Smooth muscle cell (in vitro differentiated cells): ENCODE data around the gene CARD19. TPM values are rescaled to one million over a fixed set of nuclear protein-coding genes. Genes with fewer than 3 reads are reported as not detected.

Experiments used
- DNase-seq: peaks from one replicate; lab custom pipeline; 2025; ENCODE audit not compliant: unreplicated experiment; lab: John Stamatoyannopoulos, UW
- H2AFZ ChIP-seq: fragments of 200-600 bp; sonication (generic); 2 replicates; pipeline ENCODE4 v1.6.0; 2016; ENCODE audit warnings: antibody characterized with exemption, low read depth, mild to moderate bottlenecking
- H3F3A ChIP-seq: fragments of 200-600 bp; sonication (generic); 2 replicates; pipeline ENCODE4 v1.6.0; 2017; ENCODE audit warnings: antibody characterized with exemption, low read depth
- H3K27ac ChIP-seq: fragments of 200-600 bp; sonication (generic); 2 replicates; pipeline ENCODE4 v1.5.1; 2016; ENCODE audit warnings: low read depth, mild to moderate bottlenecking
- H3K27me3 ChIP-seq: fragments of 200-600 bp; sonication (generic); 2 replicates; pipeline ENCODE4 v1.6.1; 2016; ENCODE audit warnings: low read depth, mild to moderate bottlenecking
- H3K36me3 ChIP-seq: fragments of 200-600 bp; sonication (generic); 2 replicates; pipeline ENCODE4 v1.5.1; 2016; ENCODE audit warnings: low read depth
- H3K4me1 ChIP-seq: fragments of 200-600 bp; sonication (generic); 2 replicates; pipeline ENCODE4 v1.5.1; 2016; ENCODE audit warnings: low read depth
- H3K4me2 ChIP-seq: fragments of 200-600 bp; sonication (generic); 2 replicates; pipeline ENCODE4 v1.6.0; 2016; ENCODE audit warnings: mild to moderate bottlenecking
- H3K4me3 ChIP-seq: fragments of 200-600 bp; sonication (generic); 2 replicates; pipeline ENCODE4 v1.5.1; 2016; ENCODE audit warnings: mild to moderate bottlenecking
- H3K79me2 ChIP-seq: fragments of 200-600 bp; sonication (generic); 2 replicates; pipeline ENCODE4 v1.6.0; 2016; ENCODE audit warnings: low read depth, mild to moderate bottlenecking
- H3K9ac ChIP-seq: fragments of 200-600 bp; sonication (generic); 2 replicates; pipeline ENCODE4 v1.6.0; 2016; ENCODE audit warnings: low read depth
- H3K9me3 ChIP-seq: fragments of 200-600 bp; sonication (generic); replicated peaks from 2 replicates; pipeline ENCODE4 v1.5.1; 2016; ENCODE audit warnings: low read depth
- H4K20me1 ChIP-seq: fragments of 200-600 bp; sonication (generic); 2 replicates; pipeline ENCODE4 v1.6.0; 2016; ENCODE audit warnings: low read depth
- WGBS: methylation state at CpG from one replicate; pipeline ENCODE4 v1.1.7; 2016; ENCODE audit warnings: low lambda C conversion rate; 5-methylcytosine and 5-hydroxymethylcytosine counted together
- polyA plus RNA-seq: library from polyadenylated mRNA; unstranded; fragments of >200 nt; fragmentation: Nextera tagmentation; extraction: Ambion mirVana; gene quantifications from 2 replicates; pipeline ENCODE4 v1.2.1, GENCODE V29; 2016
- total RNA-seq: library from RNA; depleted of rRNA; stranded (reverse); fragments of >200 nt; gene quantifications from 2 replicates; pipeline ENCODE4 v1.2.3, GENCODE V29; 2014
- TF ChIP-seq, protein P1 (sequence below): fragments of 200-600 bp; sonication (generic); IDR thresholded peaks from 2 replicates; pipeline ENCODE4 v1.5.1; 2017; ENCODE audit warnings: borderline replicate concordance, mild to moderate bottlenecking, antibody characterized with exemption; ENCODE audit not compliant: insufficient read depth, poor library complexity, severe bottlenecking

Gene CARD19
- total and polyA plus RNA-seq, 2 experiments from 2014 or later: 86.0 to 88.1 TPM

- Histone ChIP-seq H2AFZ (no peak overlapping the region), H3K36me3 (no peaks in the 10 kb centered on the region), H3K79me2 (no peaks in the 10 kb centered on the region), H3K4me2 (no peak overlapping the region), H3K4me1 (peaks cover 2% of the 10 kb centered on the region), H3K4me3 (no peak overlapping the region), H3F3A (no peaks in the 10 kb centered on the region), H3K27ac (no peak overlapping the region), H3K9ac (no peak overlapping the region), H3K27me3 (no peaks in the 10 kb centered on the region), H4K20me1 (no peaks in the 10 kb centered on the region), H3K9me3 (no peaks in the 10 kb centered on the region)
- TF ChIP-seq, protein P1, sequence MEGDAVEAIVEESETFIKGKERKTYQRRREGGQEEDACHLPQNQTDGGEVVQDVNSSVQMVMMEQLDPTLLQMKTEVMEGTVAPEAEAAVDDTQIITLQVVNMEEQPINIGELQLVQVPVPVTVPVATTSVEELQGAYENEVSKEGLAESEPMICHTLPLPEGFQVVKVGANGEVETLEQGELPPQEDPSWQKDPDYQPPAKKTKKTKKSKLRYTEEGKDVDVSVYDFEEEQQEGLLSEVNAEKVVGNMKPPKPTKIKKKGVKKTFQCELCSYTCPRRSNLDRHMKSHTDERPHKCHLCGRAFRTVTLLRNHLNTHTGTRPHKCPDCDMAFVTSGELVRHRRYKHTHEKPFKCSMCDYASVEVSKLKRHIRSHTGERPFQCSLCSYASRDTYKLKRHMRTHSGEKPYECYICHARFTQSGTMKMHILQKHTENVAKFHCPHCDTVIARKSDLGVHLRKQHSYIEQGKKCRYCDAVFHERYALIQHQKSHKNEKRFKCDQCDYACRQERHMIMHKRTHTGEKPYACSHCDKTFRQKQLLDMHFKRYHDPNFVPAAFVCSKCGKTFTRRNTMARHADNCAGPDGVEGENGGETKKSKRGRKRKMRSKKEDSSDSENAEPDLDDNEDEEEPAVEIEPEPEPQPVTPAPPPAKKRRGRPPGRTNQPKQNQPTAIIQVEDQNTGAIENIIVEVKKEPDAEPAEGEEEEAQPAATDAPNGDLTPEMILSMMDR: no peak
- no peak for DNase-seq
- WGBS: 92% methylated on average over 7 of the region's 7 CpGs
Observed at GRCh38 chr9:93059715-93060578, 36.1 kb upstream of the CARD19 start.

GRCh38 chr9:93060746-93061259 lies 35.2 kb upstream of the CARD19 start:
- TF ChIP-seq, protein P1: no peak
- Histone ChIP-seq H4K20me1 (no peaks in the 10 kb centered on the region), H3K79me2 (no peaks in the 10 kb centered on the region), H3K4me3 (no peak overlapping the region), H3K4me1 (peaks cover 2% of the 10 kb centered on the region), H3K36me3 (no peaks in the 10 kb centered on the region), H3K4me2 (no peak overlapping the region), H3K27me3 (no peaks in the 10 kb centered on the region), H2AFZ (no peak overlapping the region), H3K9ac (no peak overlapping the region), H3K27ac (no peak overlapping the region), H3K9me3 (no peaks in the 10 kb centered on the region), H3F3A (no peaks in the 10 kb centered on the region)
- no peak for DNase-seq
- WGBS: 89% methylated on average over 8 of the region's 8 CpGs

DNA sequence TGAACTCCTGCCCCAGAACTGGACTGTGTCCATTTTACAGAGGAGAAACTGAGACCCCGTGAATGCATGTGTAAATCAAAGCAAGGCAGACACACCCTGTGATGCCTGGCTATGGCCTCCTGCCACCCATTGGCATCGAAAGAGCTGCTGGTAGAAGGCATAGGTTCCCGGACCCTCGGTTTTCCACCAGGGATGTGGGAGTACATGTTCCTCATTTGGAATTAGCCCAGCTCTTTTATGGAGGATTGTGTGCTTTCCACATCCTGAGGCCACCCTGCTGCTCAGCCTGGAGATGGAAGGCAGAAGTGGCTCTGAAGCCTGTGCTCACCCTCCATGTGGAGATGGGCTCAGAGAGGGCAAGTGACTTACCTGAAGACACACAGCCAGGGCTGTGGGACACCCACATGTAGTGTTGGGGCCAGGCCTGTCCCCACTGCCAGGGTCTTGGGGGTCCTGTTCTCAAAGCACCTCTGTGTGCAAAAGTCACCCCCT lies 34.7 kb upstream of the CARD19 start:
- Histone ChIP-seq H2AFZ (no peak overlapping the region), H3K79me2 (no peaks in the 10 kb centered on the region), H3K9me3 (no peaks in the 10 kb centered on the region), H3K4me2 (no peak overlapping the region), H3K4me1 (peaks cover 2% of the 10 kb centered on the region), H3K27ac (no peak overlapping the region), H3F3A (no peaks in the 10 kb centered on the region), H4K20me1 (no peaks in the 10 kb centered on the region), H3K4me3 (no peak overlapping the region), H3K36me3 (no peaks in the 10 kb centered on the region), H3K9ac (no peak overlapping the region), H3K27me3 (no peaks in the 10 kb centered on the region)
- 98% methylated on average over 4 of the region's 4 CpGs for WGBS
- TF ChIP-seq, protein P1: no peak
- DNase-seq: no peak
